Brain microvascular endothelial cell (primary cell): ENCODE data around the gene CEP131.

ENCODE experiments used
- DNase-seq: peaks from one replicate; pipeline ENCODE4 v3.0.0-alpha.2; 2020
- H3K27ac ChIP-seq: fragments of 250-450 bp; sonication (Bioruptor Pico); 2 replicates; pipeline ENCODE4 v1.5.1; 2020; ENCODE audit warnings: mild to moderate bottlenecking, moderate library complexity
- H3K27me3 ChIP-seq: fragments of 250-450 bp; sonication (Bioruptor Pico); replicated peaks from 2 replicates; pipeline ENCODE4 v1.5.1; 2020; ENCODE audit warnings: mild to moderate bottlenecking
- H3K36me3 ChIP-seq: fragments of 250-450 bp; sonication (Bioruptor Pico); replicated peaks from 2 replicates; pipeline ENCODE4 v1.5.1; 2020; ENCODE audit warnings: mild to moderate bottlenecking
- H3K4me3 ChIP-seq: 2 replicates; pipeline ENCODE4 v1.5.1; 2011; ENCODE audit warnings: low read depth, mild to moderate bottlenecking, control low read depth, low read length, moderate library complexity
- CTCF ChIP-seq: IDR thresholded peaks from 2 replicates; pipeline ENCODE4 v1.5.1; 2011; ENCODE audit warnings: low read depth, mild to moderate bottlenecking, moderate library complexity, low read length, control low read depth, inconsistent platforms; ENCODE audit errors: missing control alignments
- in situ Hi-C: cut with HindIII; loops from 2 replicates; pipeline ENCODE4 v1.10.0; 2017; ENCODE audit warnings: low sequenced_read_pairs, low pct_ligation_motif_present

The CEP131 gene

GRCh38 chr17:81197409-81197795 lies 25.4 kb downstream of the CEP131 start:
- no peak overlapping the region for H3K4me3 ChIP-seq
- no peak for TF ChIP-seq CTCF
- no peaks in the 10 kb centered on the region for H3K36me3 ChIP-seq
- H3K27ac ChIP-seq: no peak overlapping the region
- H3K27me3 ChIP-seq: no peaks in the 10 kb centered on the region
- DNase-seq: no peak
- in situ Hi-C loops: no loop called here

- TF ChIP-seq CTCF: no peak
- no peaks in the 10 kb centered on the region for H3K36me3 ChIP-seq
- in situ Hi-C loops: no loop called here
- H3K27me3 ChIP-seq: no peaks in the 10 kb centered on the region
- DNase-seq: no peak
- H3K27ac ChIP-seq: no peak overlapping the region
- H3K4me3 ChIP-seq: no peak overlapping the region
Observed at GRCh38 chr17:81196505-81197408, 26.0 kb downstream of the CEP131 start.

GRCh38 chr17:81195941-81196495 lies 26.7 kb downstream of the CEP131 start:
- TF ChIP-seq CTCF: no peak

GRCh38 chr17:81194941-81195901 lies 27.5 kb downstream of the CEP131 start:
- in situ Hi-C loops: no loop called here
- Histone ChIP-seq H3K27me3 (no peaks in the 10 kb centered on the region), H3K4me3 (no peak overlapping the region), H3K36me3 (no peaks in the 10 kb centered on the region), H3K27ac (no peak overlapping the region)
- DNase-seq: no peak
- no peak for TF ChIP-seq CTCF

More at GRCh38 chr17:81195941-81196495, 26.7 kb downstream of the CEP131 start:
- no peaks in the 10 kb centered on the region for H3K27me3 ChIP-seq
- no peak overlapping the region for H3K27ac ChIP-seq
- H3K36me3 ChIP-seq: no peaks in the 10 kb centered on the region
- no peak for DNase-seq
- in situ Hi-C loops: no loop called here
- no peak overlapping the region for H3K4me3 ChIP-seq

GRCh38 chr17:81194225-81194760 lies 28.5 kb downstream of the CEP131 start:
- Histone ChIP-seq H3K27ac (no peak overlapping the region), H3K4me3 (no peak overlapping the region), H3K27me3 (no peaks in the 10 kb centered on the region), H3K36me3 (no peaks in the 10 kb centered on the region)
- no peak for TF ChIP-seq CTCF
- no peak for DNase-seq
- in situ Hi-C loops: no loop called here
